Neural cell (in vitro differentiated cells): Measurements from ENCODE around the gene SUPT3H. TPM values are rescaled to one million over a fixed set of nuclear protein-coding genes. Genes with fewer than 3 reads are reported as not detected.

Experiments
- H2AFZ ChIP-seq: fragments of 200-600, 300-800 bp; sonication (generic), shearing (Covaris generic); 2 replicates; pipeline ENCODE4 v1.6.0; 2014; ENCODE audit warnings: low read depth, mild to moderate bottlenecking, antibody characterized with exemption, low read length, moderate library complexity
- H3F3A ChIP-seq: fragments of 200-600 bp; shearing (Covaris generic); 2 replicates; pipeline ENCODE4 v1.6.1; 2016; ENCODE audit warnings: mild to moderate bottlenecking, moderate library complexity, mixed read lengths, antibody characterized with exemption, low read length; ENCODE audit not compliant: insufficient read depth, poor library complexity, severe bottlenecking
- H3K27ac ChIP-seq: fragments of 200-600, 300-800 bp; sonication (generic), shearing (Covaris generic); 2 replicates; pipeline ENCODE4 v1.5.1; 2014; ENCODE audit warnings: mild to moderate bottlenecking, low read length, moderate library complexity
- H3K27me3 ChIP-seq: fragments of 300-800, 200-600 bp; sonication (generic), shearing (Covaris generic); 2 replicates; pipeline ENCODE4 v1.6.0; 2014; ENCODE audit warnings: mild to moderate bottlenecking, low read depth, low read length, moderate library complexity; ENCODE audit not compliant: insufficient read depth
- H3K36me3 ChIP-seq: fragments of 300-800, 200-600 bp; sonication (generic), shearing (Covaris generic); 2 replicates; pipeline ENCODE4 v1.5.1; 2014; ENCODE audit warnings: mild to moderate bottlenecking, antibody characterized with exemption, low read length, moderate library complexity; ENCODE audit not compliant: insufficient read depth
- H3K4me2 ChIP-seq: fragments of 300-800, 200-600 bp; sonication (generic), shearing (Covaris generic); 2 replicates; pipeline ENCODE4 v1.6.0; 2014; ENCODE audit warnings: mild to moderate bottlenecking, low read length
- H3K4me3 ChIP-seq: fragments of 300-800, 200-600 bp; sonication (generic), shearing (Covaris generic); 2 replicates; pipeline ENCODE4 v1.5.1; 2014; ENCODE audit warnings: mild to moderate bottlenecking, low read length, moderate library complexity
- H3K79me2 ChIP-seq: fragments of 200-600 bp; shearing (Covaris generic); replicated peaks from 2 replicates; pipeline ENCODE4 v1.6.0; 2014; ENCODE audit warnings: mild to moderate bottlenecking, low read length, moderate library complexity; ENCODE audit not compliant: insufficient read depth
- H3K9ac ChIP-seq: fragments of 300-800, 200-600 bp; sonication (generic), shearing (Covaris generic); 2 replicates; pipeline ENCODE4 v1.6.1; 2016; ENCODE audit warnings: mild to moderate bottlenecking, low read length, mixed read lengths
- H3K9me2 ChIP-seq: fragments of 200-600 bp; shearing (Covaris generic); 2 replicates; pipeline ENCODE4 v1.6.1; 2016; ENCODE audit warnings: mild to moderate bottlenecking, low read length, mixed read lengths; ENCODE audit not compliant: insufficient read depth
- H3K9me3 ChIP-seq: fragments of 200-600, 300-800 bp; sonication (generic), shearing (Covaris generic); 2 replicates; pipeline ENCODE4 v1.6.1; 2016; ENCODE audit warnings: mild to moderate bottlenecking, mixed run types, low read length, moderate library complexity, mixed read lengths
- H4K20me1 ChIP-seq: fragments of 200-600 bp; shearing (Covaris generic); 2 replicates; pipeline ENCODE4 v1.6.1; 2016; ENCODE audit warnings: mild to moderate bottlenecking, mixed run types; ENCODE audit not compliant: insufficient read depth
- EP300 ChIP-seq: fragments of 450-650 bp; conservative IDR thresholded peaks from 2 replicates; pipeline ENCODE4 v1.6.1; 2014; ENCODE audit warnings: antibody characterized with exemption, mild to moderate bottlenecking, moderate library complexity; ENCODE audit not compliant: poor library complexity, severe bottlenecking
- MXI1 ChIP-seq: fragments of 450-650 bp; conservative IDR thresholded peaks from 2 replicates; pipeline ENCODE4 v1.6.1; 2014; ENCODE audit warnings: antibody characterized with exemption, mild to moderate bottlenecking; ENCODE audit not compliant: poor library complexity, severe bottlenecking
- POLR2AphosphoS5 ChIP-seq: IDR thresholded peaks from 2 replicates; pipeline ENCODE4 v1.6.1; 2012
- RAD21 ChIP-seq: fragments of 450-650 bp; conservative IDR thresholded peaks from 2 replicates; pipeline ENCODE4 v1.6.1; 2014; ENCODE audit warnings: antibody characterized with exemption, mild to moderate bottlenecking, moderate library complexity
- SMC3 ChIP-seq: fragments of 450-650 bp; conservative IDR thresholded peaks from 2 replicates; pipeline ENCODE4 v1.6.1; 2014; ENCODE audit warnings: antibody characterized with exemption, mild to moderate bottlenecking, moderate library complexity; ENCODE audit not compliant: poor library complexity
- TAF1 ChIP-seq: IDR thresholded peaks from 2 replicates; pipeline ENCODE4 v1.6.1; 2012; ENCODE audit warnings: low read depth
- polyA plus RNA-seq: library from polyadenylated mRNA; depleted of rRNA; stranded (reverse); fragments of >200 nt; gene quantifications from 2 replicates; pipeline ENCODE4 v1.2.3, GENCODE V29; 2014
- TF ChIP-seq, protein P1 (sequence below): fragments of 450-650 bp; IDR thresholded peaks from 2 replicates; pipeline ENCODE4 v1.5.1; 2014; ENCODE audit warnings: antibody characterized with exemption, mild to moderate bottlenecking, moderate library complexity; ENCODE audit not compliant: poor library complexity, severe bottlenecking
- TF ChIP-seq, protein P2 (sequence below): IDR thresholded peaks from 2 replicates; pipeline ENCODE4 v1.6.1; 2012; ENCODE audit warnings: borderline replicate concordance

The SUPT3H gene
- polyA plus RNA-seq, 1 donor from 2014 or later = 6.8 TPM

DNA sequence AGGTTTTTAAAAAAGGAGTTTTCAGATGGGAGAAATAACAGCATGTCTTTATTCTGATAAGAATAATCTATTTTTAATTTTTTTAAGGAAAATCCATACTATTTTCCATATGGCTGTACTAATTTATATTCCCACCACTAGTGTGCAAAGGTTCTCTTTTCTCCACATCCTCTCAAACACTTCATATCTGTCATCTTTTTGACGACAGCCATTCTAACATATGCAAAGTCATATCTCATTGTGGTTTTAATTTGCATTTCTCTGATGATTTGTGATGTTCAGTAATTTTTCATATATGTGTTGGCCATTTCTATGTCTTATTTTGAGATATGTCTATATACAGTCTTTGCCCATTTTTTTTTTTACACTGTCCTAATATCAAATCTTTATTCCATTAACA, 330.2 kb downstream of the SUPT3H start:
- H3K36me3 ChIP-seq = no peaks in the 10 kb centered on the region
- H3K9me3 ChIP-seq = no peaks in the 10 kb centered on the region
- H3K9me2 ChIP-seq = no peaks in the 10 kb centered on the region
- H2AFZ ChIP-seq = no peak overlapping the region
- H3K9ac ChIP-seq = no peak overlapping the region
- no peaks in the 10 kb centered on the region for H3F3A ChIP-seq
- H4K20me1 ChIP-seq = no peaks in the 10 kb centered on the region
- TF ChIP-seq RAD21 (no peak), SMC3 (no peak), TAF1 (no peak), EP300 (no peak)
- TF ChIP-seq, protein P1, sequence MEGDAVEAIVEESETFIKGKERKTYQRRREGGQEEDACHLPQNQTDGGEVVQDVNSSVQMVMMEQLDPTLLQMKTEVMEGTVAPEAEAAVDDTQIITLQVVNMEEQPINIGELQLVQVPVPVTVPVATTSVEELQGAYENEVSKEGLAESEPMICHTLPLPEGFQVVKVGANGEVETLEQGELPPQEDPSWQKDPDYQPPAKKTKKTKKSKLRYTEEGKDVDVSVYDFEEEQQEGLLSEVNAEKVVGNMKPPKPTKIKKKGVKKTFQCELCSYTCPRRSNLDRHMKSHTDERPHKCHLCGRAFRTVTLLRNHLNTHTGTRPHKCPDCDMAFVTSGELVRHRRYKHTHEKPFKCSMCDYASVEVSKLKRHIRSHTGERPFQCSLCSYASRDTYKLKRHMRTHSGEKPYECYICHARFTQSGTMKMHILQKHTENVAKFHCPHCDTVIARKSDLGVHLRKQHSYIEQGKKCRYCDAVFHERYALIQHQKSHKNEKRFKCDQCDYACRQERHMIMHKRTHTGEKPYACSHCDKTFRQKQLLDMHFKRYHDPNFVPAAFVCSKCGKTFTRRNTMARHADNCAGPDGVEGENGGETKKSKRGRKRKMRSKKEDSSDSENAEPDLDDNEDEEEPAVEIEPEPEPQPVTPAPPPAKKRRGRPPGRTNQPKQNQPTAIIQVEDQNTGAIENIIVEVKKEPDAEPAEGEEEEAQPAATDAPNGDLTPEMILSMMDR = no peak
- no peak overlapping the region for H3K4me3 ChIP-seq
- no peak overlapping the region for H3K27ac ChIP-seq
- no peaks in the 10 kb centered on the region for H3K79me2 ChIP-seq
- H3K4me2 ChIP-seq = no peak overlapping the region
- no peaks in the 10 kb centered on the region for H3K27me3 ChIP-seq

DNA sequence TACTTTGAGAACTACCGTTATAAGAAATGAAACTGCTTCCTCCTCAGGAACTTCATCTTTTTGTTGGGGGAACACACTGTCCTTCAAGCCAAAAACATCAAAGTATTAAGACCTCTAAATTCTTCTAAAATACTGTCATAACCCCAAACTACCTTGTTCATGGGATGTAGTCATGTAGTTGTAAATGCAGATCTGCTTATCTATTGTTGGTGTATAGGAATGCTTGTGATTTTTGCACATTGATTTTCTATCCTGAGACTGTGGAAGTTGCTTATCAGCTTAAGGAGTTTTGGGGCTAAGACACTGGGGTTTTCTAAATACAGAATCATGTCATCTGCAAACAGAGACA, 332.5 kb downstream of the SUPT3H start:
- Histone ChIP-seq H3K27ac (no peak overlapping the region), H3K9me3 (no peaks in the 10 kb centered on the region), H3K79me2 (no peaks in the 10 kb centered on the region), H2AFZ (no peak overlapping the region), H4K20me1 (no peaks in the 10 kb centered on the region), H3K4me3 (no peak overlapping the region), H3K36me3 (no peaks in the 10 kb centered on the region), H3K9me2 (no peaks in the 10 kb centered on the region), H3K4me2 (no peak overlapping the region), H3K9ac (no peak overlapping the region), H3K27me3 (no peaks in the 10 kb centered on the region), H3F3A (no peaks in the 10 kb centered on the region)
- no peak for TF ChIP-seq RAD21
- TF ChIP-seq, protein P1 = no peak
- TF ChIP-seq, protein P2, sequence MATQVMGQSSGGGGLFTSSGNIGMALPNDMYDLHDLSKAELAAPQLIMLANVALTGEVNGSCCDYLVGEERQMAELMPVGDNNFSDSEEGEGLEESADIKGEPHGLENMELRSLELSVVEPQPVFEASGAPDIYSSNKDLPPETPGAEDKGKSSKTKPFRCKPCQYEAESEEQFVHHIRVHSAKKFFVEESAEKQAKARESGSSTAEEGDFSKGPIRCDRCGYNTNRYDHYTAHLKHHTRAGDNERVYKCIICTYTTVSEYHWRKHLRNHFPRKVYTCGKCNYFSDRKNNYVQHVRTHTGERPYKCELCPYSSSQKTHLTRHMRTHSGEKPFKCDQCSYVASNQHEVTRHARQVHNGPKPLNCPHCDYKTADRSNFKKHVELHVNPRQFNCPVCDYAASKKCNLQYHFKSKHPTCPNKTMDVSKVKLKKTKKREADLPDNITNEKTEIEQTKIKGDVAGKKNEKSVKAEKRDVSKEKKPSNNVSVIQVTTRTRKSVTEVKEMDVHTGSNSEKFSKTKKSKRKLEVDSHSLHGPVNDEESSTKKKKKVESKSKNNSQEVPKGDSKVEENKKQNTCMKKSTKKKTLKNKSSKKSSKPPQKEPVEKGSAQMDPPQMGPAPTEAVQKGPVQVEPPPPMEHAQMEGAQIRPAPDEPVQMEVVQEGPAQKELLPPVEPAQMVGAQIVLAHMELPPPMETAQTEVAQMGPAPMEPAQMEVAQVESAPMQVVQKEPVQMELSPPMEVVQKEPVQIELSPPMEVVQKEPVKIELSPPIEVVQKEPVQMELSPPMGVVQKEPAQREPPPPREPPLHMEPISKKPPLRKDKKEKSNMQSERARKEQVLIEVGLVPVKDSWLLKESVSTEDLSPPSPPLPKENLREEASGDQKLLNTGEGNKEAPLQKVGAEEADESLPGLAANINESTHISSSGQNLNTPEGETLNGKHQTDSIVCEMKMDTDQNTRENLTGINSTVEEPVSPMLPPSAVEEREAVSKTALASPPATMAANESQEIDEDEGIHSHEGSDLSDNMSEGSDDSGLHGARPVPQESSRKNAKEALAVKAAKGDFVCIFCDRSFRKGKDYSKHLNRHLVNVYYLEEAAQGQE = no peak
- no peak for TF ChIP-seq SMC3
- no peak for TF ChIP-seq POLR2AphosphoS5
- TF ChIP-seq MXI1 = no peak
